Nucleus accumbens (tissue), 56 donors: ENCODE measurements around the gene CNTN5.
A peak's percentile ranks its signal among the peaks of the same experiment; 100 is the strongest.
"Not testable (repeated sequence)": the region's sequence is repeated elsewhere in the genome, so short reads cannot be mapped to it uniquely, and the experiment has no call there.

Source experiments
- DNase-seq, 56 donors: peaks; one replicate each; lab custom pipeline; 2025; lab: John Stamatoyannopoulos, UW

The CNTN5 gene

DNA sequence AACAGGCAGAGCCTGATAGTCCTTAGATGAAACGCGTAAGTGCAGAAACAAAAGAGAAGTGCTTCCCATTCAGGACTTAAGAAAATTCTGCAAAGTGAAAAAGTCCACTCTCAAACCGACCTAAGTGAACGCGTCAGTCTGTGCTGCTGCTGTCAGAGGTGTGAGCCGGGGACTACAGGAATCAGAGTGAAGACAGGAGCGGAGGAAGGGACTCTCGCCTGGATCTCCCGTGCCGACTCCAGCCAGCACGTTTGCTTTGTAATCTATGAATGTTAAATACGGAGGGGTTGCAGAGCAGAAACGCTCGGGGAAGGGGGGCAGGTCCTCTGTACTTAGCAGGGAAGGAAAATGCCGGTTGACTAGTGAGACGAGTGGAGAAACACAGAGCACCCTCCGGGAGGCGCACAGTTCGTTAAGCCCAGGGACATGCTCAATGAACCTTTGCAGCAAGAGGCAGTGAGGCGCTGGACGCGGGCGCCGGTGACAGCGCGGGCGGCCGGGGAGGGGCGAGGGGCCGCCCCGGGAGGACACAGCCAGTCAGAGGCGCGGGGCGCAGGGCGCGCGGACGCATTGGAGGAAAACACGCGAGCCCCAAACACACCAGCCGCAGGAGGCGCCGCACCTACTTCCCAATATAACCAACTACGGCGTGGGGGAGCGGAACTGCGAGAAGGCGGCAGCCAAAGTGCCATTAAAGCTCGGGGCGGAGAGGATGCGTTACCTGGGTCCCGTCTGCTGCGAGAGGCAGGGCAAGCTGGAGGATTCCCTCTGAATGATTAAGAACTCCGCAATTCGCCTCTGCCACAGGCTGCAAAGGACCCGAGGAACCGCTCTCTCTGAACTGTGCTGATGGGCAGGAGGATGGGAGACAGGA lies at the start of gene CNTN5:
TSS of gene CNTN5 (plus strand) at position 598 of the 874 bp plus-strand sequence.
- DNase-seq: peak in 39 of 56 donors; percentile 4 to 76 (median 34)

DNA sequence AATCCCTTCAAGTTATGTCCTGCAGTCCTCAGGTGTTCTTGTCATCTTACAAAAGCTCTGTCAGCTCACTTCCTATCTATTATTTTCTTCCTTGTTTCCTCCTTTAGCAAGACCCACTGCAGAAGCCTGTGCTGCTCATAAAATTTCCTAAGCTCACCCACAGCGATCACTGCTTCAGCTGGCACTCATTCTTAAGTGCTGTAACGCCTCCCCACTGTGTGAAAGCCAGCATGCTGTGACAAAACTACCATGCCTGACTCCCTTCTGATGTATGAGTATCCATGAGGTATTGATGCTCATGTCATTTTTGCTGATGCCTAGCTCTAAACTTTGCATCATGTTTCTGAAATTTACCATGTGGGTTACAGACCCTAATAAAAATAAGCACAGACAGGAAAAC lies 41.5 kb upstream of the CNTN5 start:
- no peak for DNase-seq

DNA sequence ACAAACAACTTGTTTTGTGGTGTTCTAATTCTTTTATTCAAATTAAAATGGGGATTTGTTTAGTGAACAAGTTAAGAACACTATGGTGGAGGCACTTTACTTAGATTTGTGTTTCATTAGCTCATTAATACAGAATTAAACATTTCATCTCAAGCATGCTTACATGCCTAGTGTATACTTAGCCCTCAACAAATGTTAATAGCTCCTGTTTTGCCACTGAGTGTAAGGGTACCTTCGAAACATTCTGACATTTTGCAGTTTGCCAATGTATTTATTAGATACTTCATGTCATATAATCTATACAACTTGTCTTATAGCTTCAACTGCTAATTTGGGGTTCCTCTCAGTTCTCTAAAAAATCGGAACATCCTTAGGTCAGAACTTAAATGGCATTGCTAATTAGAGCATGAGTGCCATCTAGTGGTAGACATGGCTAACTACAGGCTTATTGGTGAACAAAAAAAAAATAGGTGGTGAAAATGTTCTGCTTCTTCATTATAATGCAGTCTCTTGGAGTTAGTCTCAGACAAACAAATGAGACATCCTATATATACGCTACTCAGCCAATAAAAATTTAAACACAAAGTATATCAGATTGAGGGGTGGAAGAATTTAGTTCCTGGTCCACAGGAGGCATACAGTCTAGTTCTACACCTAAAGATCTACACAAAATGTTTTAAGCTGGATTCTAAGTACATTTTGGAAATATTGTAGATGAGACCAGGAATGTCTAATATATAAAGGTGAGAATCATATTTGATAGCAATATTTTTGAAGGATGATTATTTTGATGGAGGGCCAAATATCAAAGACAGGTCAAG lies 4.9 kb upstream of the CNTN5 start:
- DNase-seq: peak in 1 of 56 donors; percentile 20

DNA sequence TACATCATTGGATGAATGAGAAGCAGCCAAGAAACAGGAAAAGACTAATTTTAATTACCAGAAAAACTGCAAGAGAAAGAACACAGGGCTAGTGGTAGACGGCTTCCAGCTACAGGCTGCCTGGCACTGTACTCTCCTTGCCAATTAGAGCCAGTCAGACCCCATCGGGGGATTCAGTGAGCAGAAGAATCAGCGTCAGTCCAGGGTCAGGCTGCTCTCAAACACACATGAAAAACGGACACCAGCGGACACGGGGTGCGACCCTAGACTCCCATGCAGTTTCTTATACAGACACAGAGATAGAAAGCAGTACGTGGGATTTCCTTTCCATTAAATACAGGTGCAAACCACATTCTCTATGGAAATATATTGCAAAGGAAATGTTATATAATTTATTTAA lies 1.1 kb upstream of the CNTN5 start:
- DNase-seq: peak in 1 of 56 donors; percentile 9

DNA sequence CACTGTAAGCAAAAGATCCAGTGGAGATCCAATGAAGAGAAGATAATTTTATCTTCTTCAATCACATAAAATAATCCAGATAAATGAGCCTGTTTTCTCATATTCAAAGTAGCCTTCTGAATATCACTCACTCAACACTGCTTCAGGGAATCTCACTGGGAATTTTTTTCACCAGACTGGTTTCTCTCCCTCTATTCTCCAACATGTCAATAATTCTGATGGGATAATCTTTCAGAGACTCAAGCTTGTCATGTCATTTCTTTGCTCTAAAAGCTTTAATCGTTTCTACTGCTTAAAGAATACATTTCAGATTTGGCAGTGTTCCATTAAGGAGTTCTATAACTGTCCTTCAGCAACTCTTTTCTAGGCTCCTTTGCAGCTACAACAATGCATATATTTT lies 16.3 kb downstream of the CNTN5 start:
- no peak for DNase-seq

DNA sequence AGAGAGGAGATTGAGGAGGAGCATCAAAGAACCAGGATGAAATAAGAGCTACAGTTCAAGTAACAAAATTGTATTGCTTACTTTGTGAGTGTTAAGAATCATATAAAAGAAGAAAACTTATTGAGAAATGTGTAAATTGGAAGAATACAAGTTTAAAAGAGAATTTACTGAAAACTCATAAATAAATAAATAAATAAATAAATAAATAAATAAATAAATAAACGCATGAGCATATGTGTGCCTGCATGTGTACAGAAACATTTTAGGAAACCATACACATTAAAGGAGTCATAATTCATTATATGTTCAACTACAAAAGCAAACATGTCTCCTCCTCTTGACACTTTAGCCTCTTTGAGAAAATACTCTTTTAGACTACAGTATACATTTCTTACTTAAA lies 42.6 kb downstream of the CNTN5 start:
- DNase-seq: no peak

DNA sequence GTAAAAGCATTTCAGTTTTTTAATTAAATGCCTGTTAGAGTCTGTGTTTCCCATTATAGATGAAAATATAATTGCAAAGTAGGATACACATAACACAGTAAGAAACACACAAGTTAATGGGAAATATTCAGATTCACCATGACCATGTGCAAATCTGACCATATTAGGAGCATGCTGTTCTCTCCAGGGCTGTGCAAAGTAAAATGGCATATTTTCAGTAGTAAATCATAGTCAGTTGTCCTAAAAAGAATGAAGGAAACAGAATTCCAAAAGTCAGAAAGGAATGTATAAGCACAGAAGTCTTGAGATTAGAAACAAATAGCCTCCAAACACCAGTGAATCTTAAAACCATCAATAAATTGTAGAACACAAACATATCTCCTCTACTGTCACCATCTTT lies 44.4 kb downstream of the CNTN5 start:
- no peak for DNase-seq

DNA sequence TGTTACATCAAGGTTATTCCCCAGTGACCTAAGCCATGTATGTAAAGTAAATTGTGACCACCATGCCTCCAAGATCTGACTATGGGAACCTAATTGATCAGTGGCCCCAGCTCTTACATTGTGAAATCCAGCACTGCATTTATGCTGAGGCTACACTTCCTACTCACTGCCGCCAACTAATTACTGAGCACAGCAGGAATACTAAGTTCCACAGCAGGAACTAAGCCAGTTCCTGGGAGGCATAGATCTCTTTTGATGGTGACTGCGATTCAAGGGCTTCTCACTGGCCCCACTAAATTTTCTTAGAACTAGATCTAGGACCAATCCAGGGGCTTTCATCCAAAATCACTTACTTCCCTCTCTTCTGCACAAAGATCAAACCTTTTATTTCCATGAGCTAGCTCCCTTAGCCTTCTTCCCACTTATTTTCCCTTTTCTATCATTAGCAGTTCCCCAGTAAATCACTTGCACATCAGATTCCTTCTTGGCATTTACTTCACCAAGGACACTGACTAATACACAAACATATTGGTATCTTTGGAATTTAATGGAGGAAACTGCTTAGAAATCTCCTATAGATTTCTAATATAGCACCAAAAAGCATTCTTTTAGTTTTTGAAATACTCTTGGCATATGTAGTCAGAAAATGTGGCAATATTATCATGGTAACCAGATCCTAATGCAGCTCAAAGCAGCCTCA lies 46.0 kb downstream of the CNTN5 start:
- no peak for DNase-seq

DNA sequence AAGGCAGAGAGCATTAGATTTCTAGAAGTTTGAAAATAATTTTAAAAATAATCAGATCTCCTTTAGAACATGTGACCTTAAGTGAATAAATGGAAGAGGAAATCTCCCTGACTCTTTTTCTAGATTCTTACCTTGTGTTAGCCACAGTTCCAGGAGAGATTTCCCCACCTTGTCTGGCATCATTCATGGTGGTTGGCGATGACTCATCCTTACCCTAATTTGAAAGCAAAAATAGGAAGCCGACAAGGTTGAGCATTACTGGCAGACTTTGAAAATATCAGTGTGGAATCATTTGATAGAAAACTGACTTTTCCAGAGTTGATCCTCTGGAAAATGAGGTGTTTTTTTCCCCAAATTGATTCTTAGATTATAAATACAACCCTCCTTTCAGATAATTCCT lies 48.1 kb downstream of the CNTN5 start:
- DNase-seq: no peak

DNA sequence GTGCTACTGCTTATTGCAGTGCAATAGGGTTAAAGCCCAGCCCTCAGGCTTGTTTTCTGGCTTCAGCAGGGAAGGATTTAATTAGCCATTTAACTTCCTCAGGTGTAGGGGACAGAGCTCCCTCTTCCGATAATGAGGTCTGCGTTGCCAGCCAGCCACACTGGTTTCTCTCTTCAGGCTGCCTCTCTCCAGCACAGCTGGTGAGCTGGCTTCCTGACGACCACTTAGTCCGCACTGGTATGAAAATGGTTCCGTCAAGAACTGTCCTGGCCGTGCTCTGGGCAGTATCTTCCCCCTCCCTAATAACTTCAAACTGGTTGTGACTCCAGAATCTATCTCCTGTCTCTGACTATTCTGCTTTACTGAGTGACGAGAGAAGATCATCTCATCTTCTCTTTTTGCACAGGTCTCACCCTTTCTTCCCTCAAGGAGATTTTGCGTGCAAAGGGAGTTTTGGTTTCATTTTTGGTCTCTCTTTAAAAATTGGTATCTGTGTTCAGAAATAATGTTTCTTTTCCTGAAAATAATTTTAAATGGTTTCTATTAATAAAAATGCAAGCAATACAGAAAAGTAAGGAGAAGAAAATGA lies 49.2 kb downstream of the CNTN5 start:
- DNase-seq: peak in 2 of 56 donors; percentile 3 to 10

DNA sequence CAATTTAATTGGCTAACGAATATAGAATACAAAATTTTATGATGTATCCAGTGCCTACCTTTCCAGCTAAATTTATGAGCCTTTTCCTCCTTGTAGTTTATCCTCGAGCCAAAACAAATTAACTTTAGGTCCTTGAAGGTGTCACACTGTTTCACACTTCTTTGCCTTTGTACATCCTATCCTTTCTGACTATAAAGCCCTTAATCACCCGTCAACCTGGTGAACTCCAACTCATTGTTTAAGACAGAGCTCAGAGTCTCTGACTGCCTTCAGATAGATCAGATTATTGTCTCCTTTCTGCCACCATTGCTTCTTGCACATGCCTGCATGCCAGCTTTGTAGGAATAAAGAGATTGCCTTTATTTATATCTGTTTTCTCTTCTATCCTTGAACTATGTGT lies 58.8 kb downstream of the CNTN5 start:
- DNase-seq: no peak

DNA sequence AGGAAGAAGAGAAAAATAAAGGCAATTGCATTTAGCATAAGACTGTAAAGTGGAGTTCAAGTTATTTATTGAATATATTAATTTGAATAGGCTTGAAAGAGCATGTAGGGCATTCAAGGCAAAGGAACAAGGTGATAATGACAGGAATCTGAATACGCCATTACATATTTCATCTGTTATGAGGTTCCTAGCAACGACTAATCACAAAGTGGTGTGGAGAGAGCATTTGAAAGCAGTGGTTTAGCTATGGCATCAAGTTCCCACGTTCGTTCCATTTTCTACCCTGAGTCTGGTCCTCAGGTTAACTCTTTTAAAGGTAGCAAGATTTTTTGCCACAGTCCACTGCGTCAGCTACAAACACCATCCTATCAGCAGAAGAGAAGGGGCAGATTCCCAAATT lies 59.4 kb downstream of the CNTN5 start:
- no peak for DNase-seq

DNA sequence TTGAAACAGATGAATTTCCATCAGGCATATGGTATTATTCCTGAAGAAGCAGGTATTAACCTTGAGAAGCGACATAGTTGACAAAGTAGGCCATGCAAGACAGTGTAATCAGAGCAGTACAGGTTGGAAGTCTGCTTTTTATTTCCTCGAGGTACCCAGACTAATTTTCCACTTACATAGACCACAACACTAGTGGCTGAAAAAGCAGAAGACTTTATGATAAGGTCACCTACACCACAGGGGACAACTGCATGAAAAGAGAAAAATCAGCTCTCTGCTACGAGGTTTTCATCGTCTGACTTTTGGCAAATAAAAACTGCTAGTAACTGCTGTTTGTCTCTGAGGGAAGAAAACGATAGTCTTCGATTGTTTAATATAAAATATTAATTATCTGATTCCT lies 77.5 kb downstream of the CNTN5 start:
- DNase-seq: no peak

DNA sequence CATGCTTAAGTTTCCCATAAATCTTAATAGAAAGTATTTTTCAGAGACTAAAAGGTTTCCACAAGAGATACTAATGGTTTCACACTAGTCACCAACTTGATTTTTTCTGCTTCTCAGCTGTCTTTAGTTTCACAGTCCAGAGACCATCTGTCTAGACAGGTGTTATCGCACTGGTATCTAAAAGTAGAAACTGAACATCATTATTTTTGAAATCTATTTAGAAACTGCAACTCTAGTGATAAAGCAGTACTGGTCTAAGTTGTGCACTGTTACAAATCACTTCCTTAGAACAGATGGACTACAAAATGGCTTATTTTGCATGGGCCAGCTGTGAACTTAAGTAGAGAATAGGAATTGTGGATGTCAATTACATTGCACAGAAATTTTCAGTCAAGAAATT lies 78.0 kb downstream of the CNTN5 start:
- DNase-seq: no peak

DNA sequence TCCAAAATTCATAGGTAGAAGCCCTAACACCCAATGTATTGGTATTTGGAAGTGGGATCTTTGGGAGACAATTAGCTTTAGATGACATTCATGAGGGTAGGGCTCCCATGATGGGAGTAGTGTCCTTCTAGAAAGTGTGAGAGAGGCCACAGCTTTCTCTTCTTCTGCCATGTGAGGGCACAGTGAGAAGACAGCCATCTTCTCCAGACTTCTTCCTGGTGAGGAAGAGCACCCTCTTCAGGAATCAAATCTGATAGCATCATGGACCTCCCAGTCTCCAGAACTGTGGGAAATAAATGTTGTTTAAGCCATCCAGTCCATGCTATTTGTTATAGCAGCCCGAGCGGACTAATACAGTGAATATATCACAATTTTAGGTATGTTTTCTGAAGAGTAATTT lies 96.9 kb downstream of the CNTN5 start:
- no peak for DNase-seq

DNA sequence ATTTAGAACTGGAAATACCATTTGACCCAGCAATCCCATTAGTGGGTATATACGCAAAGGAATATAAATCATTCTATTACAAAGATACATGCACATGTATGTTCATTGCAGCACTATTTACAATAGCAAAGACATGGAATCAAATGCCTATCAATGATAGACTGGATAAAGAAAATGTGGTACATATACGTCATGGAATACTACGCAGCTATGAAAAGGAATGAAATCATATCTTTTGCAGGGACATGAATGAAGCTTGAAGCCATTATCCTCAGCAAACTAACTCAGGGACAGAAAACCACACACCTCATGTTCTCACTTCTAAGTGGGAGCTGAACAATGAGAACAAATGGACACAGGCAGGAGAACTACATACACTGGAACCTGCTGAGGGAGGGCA lies 113.1 kb downstream of the CNTN5 start:
- not testable (repeated sequence) for DNase-seq

DNA sequence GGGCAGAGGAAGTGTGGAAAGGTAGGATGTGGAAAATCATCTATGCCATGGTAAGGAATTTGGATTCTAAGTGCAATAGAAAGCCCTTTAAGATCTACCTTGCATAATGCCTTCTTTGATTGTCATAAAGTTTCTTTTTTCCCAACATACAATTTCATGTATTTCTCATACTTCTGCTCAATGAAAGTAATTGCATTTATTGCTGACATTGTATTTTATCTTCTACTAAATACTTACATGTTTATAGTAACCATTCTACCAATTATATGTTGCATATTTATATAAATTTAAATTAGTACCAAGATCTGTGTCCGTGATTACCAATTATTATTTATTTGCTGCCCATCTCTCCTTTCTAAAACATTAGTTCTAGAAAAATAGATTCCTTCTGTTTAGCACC lies 114.8 kb downstream of the CNTN5 start:
- no peak for DNase-seq

DNA sequence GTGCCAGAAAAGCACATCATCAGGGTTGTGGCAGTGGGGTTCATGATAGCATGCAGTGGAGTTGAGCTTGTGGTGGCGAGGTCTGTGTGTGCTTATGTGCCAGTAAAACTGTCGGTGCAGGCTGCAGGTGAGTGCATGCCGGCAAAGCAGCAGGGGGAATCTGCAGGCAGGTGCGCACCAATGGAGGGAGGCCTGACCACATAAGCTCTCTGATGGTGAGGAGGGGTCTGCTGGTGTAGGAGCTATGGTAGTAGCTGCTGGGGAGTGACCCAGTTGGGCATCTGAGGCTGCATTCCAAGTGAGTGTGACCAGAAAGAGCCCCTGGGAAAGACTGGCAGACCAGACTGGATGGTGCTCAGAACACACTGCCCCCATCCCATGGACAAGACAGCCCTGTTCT lies 121.5 kb downstream of the CNTN5 start:
- no peak for DNase-seq

DNA sequence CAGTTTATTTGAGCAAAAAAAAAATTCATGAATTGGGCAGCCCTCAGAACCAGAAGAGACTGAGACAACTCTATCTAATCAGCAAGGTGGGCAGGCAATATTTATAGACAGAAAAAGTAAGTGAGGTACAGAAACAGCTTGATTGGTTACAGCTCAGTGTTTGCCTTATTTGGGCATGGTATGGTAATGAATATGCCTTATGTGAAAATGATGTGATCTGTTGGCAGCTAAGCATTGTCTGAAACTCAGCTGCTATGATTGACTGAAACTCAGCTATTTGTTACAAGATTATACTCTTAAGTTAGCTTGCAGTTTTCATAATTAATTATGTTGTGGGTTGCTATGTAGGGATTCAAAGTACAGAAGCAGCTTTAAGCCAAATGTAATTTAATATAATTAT lies 127.6 kb downstream of the CNTN5 start:
- DNase-seq: no peak

DNA sequence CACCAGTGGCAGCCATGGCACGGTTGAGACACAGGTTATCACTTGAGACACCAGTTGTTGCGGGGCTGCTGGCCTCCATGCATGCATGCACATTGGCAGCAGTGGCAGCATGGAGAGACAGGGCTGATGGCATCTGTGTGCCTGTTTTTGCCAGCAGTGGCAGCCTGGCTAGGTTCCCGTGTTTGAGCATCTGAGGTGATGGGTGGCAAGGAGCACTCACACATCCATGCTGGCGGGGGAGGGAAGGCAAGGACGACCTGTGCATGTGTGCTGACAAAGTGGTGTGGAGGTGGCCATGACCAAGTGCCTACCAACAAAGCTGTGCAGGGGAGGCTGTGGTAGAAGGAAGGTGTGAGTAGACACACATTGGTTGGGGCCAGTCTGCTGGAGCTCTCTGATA lies 133.5 kb downstream of the CNTN5 start:
- no peak for DNase-seq

DNA sequence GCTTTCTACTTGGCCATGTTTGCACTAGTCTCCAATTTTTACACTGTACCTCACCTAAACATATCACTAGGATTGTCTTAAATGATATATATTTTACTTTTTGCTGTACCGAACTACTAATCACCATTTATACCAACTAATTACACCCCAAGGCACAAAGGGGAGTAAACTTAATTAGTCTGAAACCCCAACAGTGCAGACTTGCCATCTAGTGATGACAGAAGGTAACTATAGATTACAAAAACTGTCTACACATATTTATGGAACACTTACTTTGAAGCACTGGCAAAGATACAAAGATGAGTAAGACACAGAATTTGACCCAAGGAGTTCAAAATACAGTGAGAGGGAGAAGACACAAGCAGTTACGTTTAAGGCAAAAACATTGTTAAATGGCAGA lies 139.7 kb downstream of the CNTN5 start:
- DNase-seq: no peak
